Upper lobe of right lung (tissue), 1 donor: ENCODE data around the gene RBMXL2. TPM values are rescaled to one million over a fixed set of nuclear protein-coding genes. Genes with fewer than 3 reads are reported as not detected.

Source experiments
- ATAC-seq: fragments of 200-7000 bp; cut with Tn5 transposase; one replicate; pipeline ENCODE4 v1.9.1; 2020; ENCODE audit warnings: mild to moderate bottlenecking, moderate library complexity
- DNase-seq: peaks from one replicate; pipeline ENCODE4 v3.0.0-alpha.2; 2020
- H3K27ac ChIP-seq: fragments of 200-600 bp; one replicate; pipeline ENCODE4 v1.8.0; 2022
- H3K27me3 ChIP-seq: fragments of 200-600 bp; one replicate; pipeline ENCODE4 v1.8.0; 2022; ENCODE audit warnings: mild to moderate bottlenecking
- H3K36me3 ChIP-seq: fragments of 200-600 bp; one replicate; pipeline ENCODE4 v1.8.0; 2022
- H3K4me1 ChIP-seq: fragments of 200-600 bp; one replicate; pipeline ENCODE4 v1.8.0; 2022
- H3K4me3 ChIP-seq: fragments of 200-600 bp; one replicate; pipeline ENCODE4 v1.8.0; 2022; ENCODE audit warnings: mild to moderate bottlenecking
- H3K9me3 ChIP-seq: fragments of 200-600 bp; one replicate; pipeline ENCODE4 v1.8.0; 2022
- intact Hi-C: fragments of 100-400 bp; cut with DNase I; formaldehyde crosslinking; loops from one replicate; pipeline ENCODE4 v1.11.0; 2022
- total RNA-seq: library from RNA; stranded (reverse); fragmentation: NEBNext Ultra II Directional; extraction: Animal tissue kit (Norgen Biotek cat#: 25700); gene quantifications from one replicate; pipeline ENCODE4 v1.2.1, GENCODE V29; 2021
- TF ChIP-seq, protein P1 (sequence below): fragments of 200-600 bp; IDR thresholded peaks from one replicate; pipeline ENCODE4 v1.8.0; 2022; ENCODE audit warnings: antibody characterized with exemption
- donor health status: DM: no; HTN: yes; CAD: no; lungs with severe emphysema.

The RBMXL2 gene
- total RNA-seq, 1 donor from 2014 or later, result not detected

DNA sequence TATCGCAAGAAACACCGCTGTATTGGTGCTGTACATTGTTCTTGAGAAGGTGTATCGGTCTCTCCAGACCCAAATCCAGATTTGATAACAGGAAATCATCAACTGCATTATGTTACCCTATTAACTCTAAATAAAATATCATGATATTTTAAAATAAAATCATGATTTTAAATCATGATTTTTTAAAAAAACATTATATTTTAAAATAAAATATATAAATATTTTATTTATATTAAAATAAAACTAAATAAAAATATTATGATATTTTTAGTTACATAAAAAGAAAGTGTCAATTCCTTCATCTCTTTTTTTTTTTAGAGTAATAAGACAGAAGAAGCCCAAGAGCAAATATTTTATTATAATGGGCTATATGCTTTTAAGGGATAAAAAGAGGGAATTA is 27.6 kb downstream of the RBMXL2 start:
- H3K4me1 ChIP-seq, result no peaks in the 10 kb centered on the region
- DNase-seq, result no peak

DNA sequence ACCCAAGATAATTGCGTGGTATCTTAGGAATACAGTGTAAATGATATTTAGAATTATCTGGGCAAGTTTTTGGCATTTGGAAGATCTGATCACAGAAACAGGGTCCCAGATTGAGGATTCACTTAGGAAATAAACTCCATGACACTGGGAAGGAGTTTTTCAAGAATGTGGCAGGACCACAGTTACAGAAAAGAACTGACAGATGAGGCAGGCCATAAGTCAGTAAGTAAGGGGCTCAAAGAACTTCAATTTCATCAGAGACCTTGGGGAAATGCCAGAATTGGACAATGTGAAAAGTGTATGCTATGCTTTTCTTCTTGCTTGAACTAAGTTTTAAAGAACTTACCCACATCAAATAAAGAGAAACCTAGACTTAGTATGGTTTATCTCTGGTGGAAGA is 49.3 kb downstream of the RBMXL2 start:
- intact Hi-C loops, result no loop called here
- no peaks in the 10 kb centered on the region for H3K9me3 ChIP-seq
- no peak for DNase-seq
- H3K36me3 ChIP-seq, result no peaks in the 10 kb centered on the region
- H3K27ac ChIP-seq, result no peak overlapping the region
- H3K4me1 ChIP-seq, result no peaks in the 10 kb centered on the region
- no peak overlapping the region for H3K4me3 ChIP-seq
- H3K27me3 ChIP-seq, result no peaks in the 10 kb centered on the region
- no peak for ATAC-seq
- TF ChIP-seq, protein P1, sequence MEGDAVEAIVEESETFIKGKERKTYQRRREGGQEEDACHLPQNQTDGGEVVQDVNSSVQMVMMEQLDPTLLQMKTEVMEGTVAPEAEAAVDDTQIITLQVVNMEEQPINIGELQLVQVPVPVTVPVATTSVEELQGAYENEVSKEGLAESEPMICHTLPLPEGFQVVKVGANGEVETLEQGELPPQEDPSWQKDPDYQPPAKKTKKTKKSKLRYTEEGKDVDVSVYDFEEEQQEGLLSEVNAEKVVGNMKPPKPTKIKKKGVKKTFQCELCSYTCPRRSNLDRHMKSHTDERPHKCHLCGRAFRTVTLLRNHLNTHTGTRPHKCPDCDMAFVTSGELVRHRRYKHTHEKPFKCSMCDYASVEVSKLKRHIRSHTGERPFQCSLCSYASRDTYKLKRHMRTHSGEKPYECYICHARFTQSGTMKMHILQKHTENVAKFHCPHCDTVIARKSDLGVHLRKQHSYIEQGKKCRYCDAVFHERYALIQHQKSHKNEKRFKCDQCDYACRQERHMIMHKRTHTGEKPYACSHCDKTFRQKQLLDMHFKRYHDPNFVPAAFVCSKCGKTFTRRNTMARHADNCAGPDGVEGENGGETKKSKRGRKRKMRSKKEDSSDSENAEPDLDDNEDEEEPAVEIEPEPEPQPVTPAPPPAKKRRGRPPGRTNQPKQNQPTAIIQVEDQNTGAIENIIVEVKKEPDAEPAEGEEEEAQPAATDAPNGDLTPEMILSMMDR, result no peak

More for the DNA sequence above, 27.6 kb downstream of the RBMXL2 start:
- ATAC-seq, result no peak
- intact Hi-C loops, result no loop called here
- Histone ChIP-seq H3K9me3 (no peaks in the 10 kb centered on the region), H3K27ac (no peak overlapping the region), H3K36me3 (no peaks in the 10 kb centered on the region), H3K27me3 (peaks cover 9% of the 10 kb centered on the region), H3K4me3 (no peak overlapping the region)
- TF ChIP-seq, protein P1, result no peak

Other genes starting within 250 kb of the RBMXL2 start
- not detected for gene OR10A5, start 243.3 kb upstream of the RBMXL2 start, total RNA-seq
- gene OR10A2, start 225.9 kb upstream of the RBMXL2 start, total RNA-seq, result not detected
- not detected for gene OR10A4, start 212.4 kb upstream of the RBMXL2 start, total RNA-seq
- not detected for gene OR2D2, start 196.5 kb upstream of the RBMXL2 start, total RNA-seq
- not detected for gene OR2D3, start 168.0 kb upstream of the RBMXL2 start, total RNA-seq
- gene ZNF215, start 162.6 kb upstream of the RBMXL2 start, total RNA-seq, result 2.4 TPM
- 3.7 TPM for gene ZNF214, start 68.7 kb upstream of the RBMXL2 start, total RNA-seq
- gene NLRP14, start 68.5 kb upstream of the RBMXL2 start, total RNA-seq, result not detected
- gene SYT9, start 162.9 kb downstream of the RBMXL2 start, total RNA-seq, result 0.14 TPM